H9 (cell line): Measurements from ENCODE around the gene CENPQ. TPM values are rescaled to one million over a fixed set of nuclear protein-coding genes. Genes with fewer than 3 reads are reported as not detected.

Experiments
- DNase-seq: peaks from one replicate; pipeline ENCODE4 v3.0.0-alpha.2; 2017
- H2AFZ ChIP-seq: one replicate; pipeline ENCODE4 v1.6.1; 2013; ENCODE audit warnings: mild to moderate bottlenecking, low read length, control low read depth, moderate library complexity
- H2AK5ac ChIP-seq: 2 replicates; pipeline ENCODE4 v1.6.1; 2013; ENCODE audit warnings: low read length, control low read depth, mixed read lengths; ENCODE audit not compliant: insufficient read length
- H2BK120ac ChIP-seq: one replicate; pipeline ENCODE4 v1.6.1; 2013; ENCODE audit warnings: low read depth, mild to moderate bottlenecking, low read length, control low read depth, inconsistent platforms; ENCODE audit not compliant: poor library complexity, severe bottlenecking
- H2BK12ac ChIP-seq: 2 replicates; pipeline ENCODE4 v1.6.1; 2013; ENCODE audit warnings: low read length, control low read depth, mixed read lengths, low read depth; ENCODE audit not compliant: insufficient read length
- H2BK15ac ChIP-seq: 2 replicates; pipeline ENCODE4 v1.6.1; 2013; ENCODE audit warnings: low read depth, low read length, control low read depth
- H2BK20ac ChIP-seq: one replicate; pipeline ENCODE4 v1.6.1; 2013; ENCODE audit warnings: low read depth, mild to moderate bottlenecking, low read length, control low read depth, inconsistent platforms; ENCODE audit not compliant: poor library complexity, severe bottlenecking
- H2BK5ac ChIP-seq: 2 replicates; pipeline ENCODE4 v1.6.1; 2013; ENCODE audit warnings: low read length, control low read depth, mixed read lengths; ENCODE audit not compliant: insufficient read length
- H3K14ac ChIP-seq: 2 replicates; pipeline ENCODE4 v1.6.1; 2013; ENCODE audit warnings: low read length, control low read depth; ENCODE audit not compliant: insufficient read depth
- H3K18ac ChIP-seq: 2 replicates; pipeline ENCODE4 v1.6.1; 2013; ENCODE audit warnings: low read depth, mild to moderate bottlenecking, mixed read lengths, low read length, control low read depth; ENCODE audit not compliant: insufficient read length
- H3K23ac ChIP-seq: 2 replicates; pipeline ENCODE4 v1.6.1; 2013; ENCODE audit warnings: low read length, control low read depth, mixed read lengths, low read depth; ENCODE audit not compliant: insufficient read length
- H3K23me2 ChIP-seq: 2 replicates; pipeline ENCODE4 v1.6.1; 2013; ENCODE audit warnings: low read depth, mild to moderate bottlenecking, mixed read lengths, low read length, control low read depth; ENCODE audit not compliant: insufficient read length, poor library complexity, severe bottlenecking
- H3K27ac ChIP-seq: 2 replicates; pipeline ENCODE4 v1.5.1; 2013; ENCODE audit warnings: low read length, control low read depth, mixed read lengths, low read depth; ENCODE audit not compliant: insufficient read length
- H3K27me3 ChIP-seq: 2 replicates; pipeline ENCODE4 v1.6.1; 2013; ENCODE audit warnings: low read length, control low read depth, inconsistent platforms; ENCODE audit not compliant: insufficient read depth
- H3K4ac ChIP-seq: 2 replicates; pipeline ENCODE4 v1.6.1; 2013; ENCODE audit warnings: low read depth, mild to moderate bottlenecking, control low read depth, inconsistent platforms, low read length, moderate library complexity
- H3K4me1 ChIP-seq: 2 replicates; pipeline ENCODE4 v1.6.1; 2013; ENCODE audit warnings: low read length, control low read depth, inconsistent platforms; ENCODE audit not compliant: insufficient read depth
- H3K4me2 ChIP-seq: 2 replicates; pipeline ENCODE4 v1.6.1; 2013; ENCODE audit warnings: low read length, control low read depth, mixed read lengths; ENCODE audit not compliant: insufficient read length, insufficient read depth
- H3K56ac ChIP-seq: 2 replicates; pipeline ENCODE4 v1.6.1; 2013; ENCODE audit warnings: low read depth, mild to moderate bottlenecking, mixed read lengths, low read length, control low read depth; ENCODE audit not compliant: insufficient read length
- H3K79me1 ChIP-seq: 2 replicates; pipeline ENCODE4 v1.6.1; 2013; ENCODE audit warnings: low read depth, mild to moderate bottlenecking, moderate library complexity, low read length, control low read depth, inconsistent platforms; ENCODE audit not compliant: insufficient read depth, poor library complexity, severe bottlenecking
- H3K79me2 ChIP-seq: 2 replicates; pipeline ENCODE4 v1.6.1; 2013; ENCODE audit warnings: low read length, control low read depth, inconsistent platforms; ENCODE audit not compliant: insufficient read depth
- H3K9ac ChIP-seq: 2 replicates; pipeline ENCODE4 v1.6.1; 2013; ENCODE audit warnings: low read length, control low read depth, mixed read lengths; ENCODE audit not compliant: insufficient read length; ENCODE audit errors: extremely low read depth
- H3K9me3 ChIP-seq: one replicate; pipeline ENCODE4 v1.6.1; 2013; ENCODE audit warnings: low read depth, low read length, inconsistent platforms; ENCODE audit not compliant: control insufficient read depth
- H3T11ph ChIP-seq: one replicate; pipeline ENCODE4 v1.6.1; 2013; ENCODE audit warnings: mild to moderate bottlenecking, low read length, control low read depth, inconsistent platforms
- H4K20me1 ChIP-seq: one replicate; pipeline ENCODE4 v1.6.1; 2013; ENCODE audit not compliant: control insufficient read depth, insufficient read length, insufficient read depth
- H4K5ac ChIP-seq: 2 replicates; pipeline ENCODE4 v1.6.1; 2013; ENCODE audit warnings: low read depth, mild to moderate bottlenecking, mixed read lengths, low read length, control low read depth; ENCODE audit not compliant: insufficient read length
- H4K8ac ChIP-seq: replicated peaks from 2 replicates; pipeline ENCODE4 v1.6.1; 2013; ENCODE audit warnings: low read length, control low read depth, mixed read lengths, low read depth; ENCODE audit not compliant: insufficient read length
- H4K91ac ChIP-seq: 2 replicates; pipeline ENCODE4 v1.6.1; 2013; ENCODE audit warnings: low read depth, mild to moderate bottlenecking, moderate library complexity, mixed read lengths, low read length, control low read depth; ENCODE audit not compliant: insufficient read length
- H3K27ac Mint-ChIP-seq, 3 experiments: 2 replicates in 2 of 3; 3 replicates in 1 of 3; pipeline ENCODE4 v1.8.0; 2020 to 2021; ENCODE audit warnings: mixed read lengths in 3 of 3, mild to moderate bottlenecking in 1 of 3, moderate library complexity in 1 of 3
- H3K27me3 Mint-ChIP-seq: 2 replicates; pipeline ENCODE4 v1.8.0; 2021; ENCODE audit warnings: low read depth, mild to moderate bottlenecking, moderate library complexity, mixed read lengths
- H3K36me3 Mint-ChIP-seq, 3 experiments: 2 replicates in 2 of 3; 3 replicates in 1 of 3; pipeline ENCODE4 v1.8.0; 2020 to 2021; ENCODE audit warnings: low read depth in 3 of 3, mixed read lengths in 3 of 3; ENCODE audit not compliant: insufficient read depth in 1 of 3
- H3K4me1 Mint-ChIP-seq, 2 experiments: 2 replicates each; pipeline ENCODE4 v1.8.0; 2020; ENCODE audit warnings: mixed read lengths in 2 of 2
- H3K4me3 Mint-ChIP-seq, 2 experiments: 2 replicates in 1 of 2; 3 replicates in 1 of 2; pipeline ENCODE4 v1.8.0; 2020 to 2021; ENCODE audit warnings: mild to moderate bottlenecking in 2 of 2, mixed read lengths in 2 of 2, moderate library complexity in 1 of 2
- H3K9me3 Mint-ChIP-seq, 2 experiments: 2 replicates in 1 of 2; 3 replicates in 1 of 2; pipeline ENCODE4 v1.8.0; 2020; ENCODE audit warnings: mild to moderate bottlenecking in 2 of 2, mixed read lengths in 2 of 2, moderate library complexity in 1 of 2
- CTCF ChIP-seq: fragments of 200-600 bp; sonication (generic); conservative IDR thresholded peaks from 3 replicates; pipeline ENCODE4 v1.8.0; 2021; ENCODE audit warnings: antibody characterized with exemption, mild to moderate bottlenecking
- WGBS: extraction: QIAGEN DNeasy Blood & Tissue Kit; methylation state at CpG from one replicate; pipeline ENCODE4 v1.1.7; 2013; ENCODE audit warnings: missing lambda C conversion rate, low lambda C conversion rate, mixed read lengths; ENCODE audit not compliant: insufficient read length; ENCODE audit errors: extremely low coverage; 5-methylcytosine and 5-hydroxymethylcytosine counted together
- total RNA-seq: library from RNA; stranded (reverse); gene quantifications from 2 replicates; pipeline ENCODE4 v1.2.1, GENCODE V29; 2021

Gene CENPQ
- total RNA-seq, 1 experiment from 2014 or later = 15.5 TPM

GRCh38 chr6:49430187-49430586, 33.0 kb upstream of the CENPQ start:
- Mint-ChIP-seq H3K4me1 (no peaks in the 10 kb centered on the region), H3K27me3 (no peaks in the 10 kb centered on the region), H3K36me3 (peaks cover 0 to 14% (median 11%) of the 10 kb centered on the region in 3 experiments; a peak in 4 of 7 replicates), H3K9me3 (no peaks in the 10 kb centered on the region), H3K27ac (no peak overlapping the region), H3K4me3 (no peak overlapping the region)
- H3K4me1 ChIP-seq = no peaks in the 10 kb centered on the region
- no peak overlapping the region for H2BK20ac ChIP-seq
- no peaks in the 10 kb centered on the region for H3K79me1 ChIP-seq
- H3K27me3 ChIP-seq = no peaks in the 10 kb centered on the region
- H2AFZ ChIP-seq = no peak overlapping the region
- H2BK120ac ChIP-seq = no peak overlapping the region
- H2AK5ac ChIP-seq = no peak overlapping the region
- no peak for TF ChIP-seq CTCF
- H2BK15ac ChIP-seq = no peak overlapping the region
- no peak overlapping the region for H4K5ac ChIP-seq
- no CpG with 5 or more reads among the region's 2 CpGs for WGBS
- no peak overlapping the region for H3K27ac ChIP-seq
- H4K8ac ChIP-seq = no peak overlapping the region
- no peak overlapping the region for H2BK5ac ChIP-seq
- no peak overlapping the region for H3K23ac ChIP-seq
- H4K20me1 ChIP-seq = no peaks in the 10 kb centered on the region
- no peak overlapping the region for H2BK12ac ChIP-seq
- no peak overlapping the region for H4K91ac ChIP-seq
- no peak overlapping the region for H3K4ac ChIP-seq
- H3K18ac ChIP-seq = no peak overlapping the region
- H3K23me2 ChIP-seq = no peaks in the 10 kb centered on the region
- H3K9me3 ChIP-seq = no peaks in the 10 kb centered on the region
- no peak for DNase-seq
- H3K56ac ChIP-seq = no peak overlapping the region
- no peak overlapping the region for H3K14ac ChIP-seq
- no peak overlapping the region for H3T11ph ChIP-seq
- H3K4me2 ChIP-seq = no peak overlapping the region
- no peaks in the 10 kb centered on the region for H3K79me2 ChIP-seq
- H3K9ac ChIP-seq = no peak overlapping the region
